ENCODE measurements around the gene PPP2R5C.

Gene PPP2R5C

DNA sequence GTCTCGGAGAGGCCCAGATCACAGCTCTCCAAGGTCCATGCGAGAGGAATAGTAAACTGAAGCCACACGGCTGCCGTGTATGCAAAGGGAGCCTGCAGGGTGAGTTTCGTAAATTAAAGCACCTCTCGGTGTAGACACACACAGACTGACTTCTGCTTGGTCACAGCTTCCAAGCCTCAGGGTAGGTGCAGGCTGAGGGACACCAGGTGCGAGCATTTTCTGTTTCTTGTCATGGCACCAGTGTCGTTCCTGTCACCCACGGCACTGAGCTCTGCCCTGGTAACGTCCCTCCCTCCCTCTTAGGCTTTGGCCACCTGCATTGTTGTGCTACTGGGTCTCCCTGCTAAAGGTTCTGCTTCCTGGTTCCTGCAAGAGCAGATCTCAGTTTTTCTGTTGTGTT, 126.7 kb downstream of the PPP2R5C start:
- POLR2A ChIA-PET (ENCODE audit: low non-redundant PET): no interaction called here
- CTCF ChIA-PET: no interaction called here
- no peak for DNase-seq (ENCODE audit: low spot score)
- no peak for TF ChIP-seq CTCF (conservative IDR thresholded peaks at IDR 0.05; ENCODE audit: low read depth)
- no peak overlapping the region for H3K27ac ChIP-seq

GRCh38 chr14:101889366-101889765, 127.9 kb downstream of the PPP2R5C start:
- no peak overlapping the region for H3K27ac ChIP-seq
- POLR2A ChIA-PET (ENCODE audit: low non-redundant PET): no interaction called here
- no peak for DNase-seq (ENCODE audit: low spot score)
- CTCF ChIA-PET: interaction anchor here (0.6 kb wide), 1 partner anchor 28 kb away, joined by 5 read pairs; no protein-coding TSS in a partner anchor
- no peak for TF ChIP-seq CTCF (conservative IDR thresholded peaks at IDR 0.05; ENCODE audit: low read depth)

GRCh38 chr14:101889898-101890297, 128.4 kb downstream of the PPP2R5C start:
- ChIA-PET CTCF (interaction anchor here (0.6 to 3.0 kb wide), 2 partner anchors 28 to 119 kb away, joined by 5 to 8 read pairs; no protein-coding TSS in a partner anchor), POLR2A (ENCODE audit: low non-redundant PET) (no interaction called here)
- H3K27ac ChIP-seq: no peak overlapping the region
- TF ChIP-seq CTCF (conservative IDR thresholded peaks at IDR 0.05; ENCODE audit: low read depth): no peak
- DNase-seq (ENCODE audit: low spot score): no peak

GRCh38 chr14:101891471-101891870, 130.0 kb downstream of the PPP2R5C start:
- no peak overlapping the region for H3K27ac ChIP-seq
- POLR2A ChIA-PET (ENCODE audit: low non-redundant PET): no interaction called here
- DNase-seq (ENCODE audit: low spot score): no peak
- TF ChIP-seq CTCF (conservative IDR thresholded peaks at IDR 0.05; ENCODE audit: low read depth): no peak
- CTCF ChIA-PET: interaction anchor here (0.9 to 3.0 kb wide), 2 partner anchors 121 to 184 kb away, joined by 4 to 8 read pairs; no protein-coding TSS in a partner anchor

DNA sequence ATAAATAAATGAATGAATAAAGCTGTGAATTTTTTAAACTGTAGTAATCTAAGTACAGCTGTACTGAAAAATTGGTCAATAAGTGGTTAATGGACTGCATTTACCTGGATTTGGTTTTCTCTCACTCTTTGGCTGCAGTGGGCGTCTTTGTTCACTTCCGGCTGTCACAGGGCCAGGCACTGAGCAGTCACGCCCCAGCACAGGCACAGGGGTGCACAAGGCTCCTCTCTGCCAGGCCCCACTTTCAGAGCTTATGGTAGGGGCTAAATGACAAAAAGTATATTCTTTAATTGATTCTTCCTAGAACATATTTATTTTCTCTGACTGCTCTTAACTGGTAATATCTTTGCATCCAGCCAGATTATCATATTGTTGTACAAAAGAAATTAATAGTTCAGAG, 132.2 kb downstream of the PPP2R5C start:
- DNase-seq (ENCODE audit: low spot score): no peak
- H3K27ac ChIP-seq: no peak overlapping the region
- no peak for TF ChIP-seq CTCF (conservative IDR thresholded peaks at IDR 0.05; ENCODE audit: low read depth)
- ChIA-PET CTCF (no interaction called here), POLR2A (ENCODE audit: low non-redundant PET) (no interaction called here)

- ChIA-PET POLR2A (ENCODE audit: low non-redundant PET) (no interaction called here), CTCF (no interaction called here)
- no peak overlapping the region for H3K27ac ChIP-seq
- TF ChIP-seq CTCF (conservative IDR thresholded peaks at IDR 0.05; ENCODE audit: low read depth): no peak
- no peak for DNase-seq (ENCODE audit: low spot score)
Observed at GRCh38 chr14:101894365-101895081, 133.0 kb downstream of the PPP2R5C start.
